HG02981 (cell line): ENCODE data around the gene KCNMA1.

Experiments
- ATAC-seq: cut with Tn5 transposase; IDR thresholded peaks from one replicate; pipeline ENCODE4 v1.9.1; 2021; ENCODE audit warnings: mild to moderate bottlenecking, moderate library complexity; ENCODE audit not compliant: unreplicated experiment

KCNMA1 gene

DNA sequence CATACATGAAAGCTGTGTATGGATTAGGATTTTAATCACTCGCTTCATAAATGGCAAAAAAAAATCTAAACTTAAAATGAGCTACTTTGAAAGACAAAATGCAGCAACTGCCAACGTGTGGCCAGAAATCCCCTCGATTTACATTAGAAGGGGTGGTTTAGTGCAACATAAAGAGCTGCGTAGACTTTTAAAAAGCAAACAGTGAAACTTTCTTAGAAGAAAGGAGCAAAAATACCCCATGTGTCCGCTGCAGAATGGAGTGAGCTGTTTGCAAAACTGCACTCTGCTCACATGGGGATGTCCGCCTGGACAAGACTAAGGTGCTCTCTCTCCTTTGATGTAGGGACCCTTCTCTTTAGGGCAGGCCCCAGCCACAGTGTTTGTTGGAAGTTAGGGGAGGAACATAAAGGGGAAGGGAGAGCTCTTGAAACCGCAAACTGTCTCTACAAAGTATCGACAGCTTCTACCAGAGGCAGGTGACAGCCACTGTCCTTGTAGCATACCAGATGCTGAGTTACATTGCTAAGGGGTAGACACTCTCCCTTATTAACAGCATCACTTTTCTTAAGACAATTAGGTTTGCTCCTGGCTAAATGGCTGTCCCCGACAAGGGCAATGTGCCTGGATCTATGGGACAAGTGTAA lies 528.1 kb downstream of the KCNMA1 start:
- no peak for ATAC-seq

DNA sequence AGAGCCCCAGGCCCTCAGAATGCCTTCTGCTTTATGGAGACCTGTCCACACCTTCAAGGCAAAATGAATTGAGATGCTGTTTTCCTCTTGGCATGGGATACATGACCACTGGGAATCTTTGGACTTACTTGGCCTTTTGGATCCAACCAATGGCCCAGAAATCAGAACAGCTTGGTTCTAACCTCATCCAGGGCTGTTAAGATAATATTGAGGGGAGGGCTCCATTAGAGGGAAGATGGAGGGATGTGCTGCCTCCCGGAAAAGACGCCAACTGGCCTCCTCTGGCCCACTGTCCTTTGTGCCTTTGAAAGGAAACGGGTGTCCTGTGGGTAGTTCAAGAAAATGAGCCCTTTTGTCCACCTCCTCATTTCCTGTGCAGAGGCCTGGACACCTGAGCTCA lies 530.9 kb downstream of the KCNMA1 start:
- no peak for ATAC-seq

DNA sequence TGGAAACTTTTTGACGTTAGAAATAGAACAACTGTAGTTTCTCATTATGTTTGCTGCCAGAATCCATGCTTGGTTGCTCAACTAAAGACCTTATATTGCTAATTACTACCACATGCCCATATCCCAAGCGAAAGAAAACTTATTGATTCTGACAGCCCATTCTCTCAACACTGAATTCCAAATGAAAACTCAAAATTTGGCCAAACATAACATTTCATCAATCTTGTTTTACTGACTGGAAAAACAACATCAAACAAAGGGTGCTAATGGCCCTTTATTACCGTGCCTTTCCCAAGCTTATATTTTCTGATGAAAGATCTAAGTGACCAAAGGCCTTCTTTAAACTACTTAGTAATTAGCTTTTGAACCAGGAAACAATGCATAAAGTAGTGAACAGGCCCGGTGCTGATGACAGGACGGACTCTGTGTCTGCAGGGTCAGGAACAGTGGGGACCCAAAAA lies 531.8 kb downstream of the KCNMA1 start:
- no peak for ATAC-seq

DNA sequence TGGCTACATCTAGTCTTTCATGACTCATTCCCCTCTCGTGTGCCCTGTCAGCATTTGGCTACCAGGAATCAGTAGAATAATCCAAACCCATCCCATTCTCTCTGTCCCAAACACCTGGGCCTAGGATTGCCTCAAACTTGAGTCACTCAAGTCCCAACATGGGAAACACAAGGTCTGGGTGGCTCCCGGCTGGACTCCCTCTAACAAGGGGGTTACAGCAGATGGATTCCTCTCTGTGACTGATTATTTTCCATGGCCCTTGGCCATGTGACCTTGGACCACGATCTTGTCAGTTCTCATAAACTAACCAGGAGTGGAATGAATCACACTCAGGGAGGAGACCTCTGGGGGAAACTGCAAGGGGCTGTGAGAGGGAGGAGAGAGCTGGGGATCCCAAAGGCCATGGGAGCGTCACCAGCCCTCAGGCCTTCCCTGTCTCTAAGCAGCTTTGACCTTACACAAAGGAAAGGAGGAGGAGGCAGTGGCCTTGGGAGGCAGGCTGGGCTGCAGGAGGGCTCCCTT lies 533.1 kb downstream of the KCNMA1 start:
- ATAC-seq = no peak

DNA sequence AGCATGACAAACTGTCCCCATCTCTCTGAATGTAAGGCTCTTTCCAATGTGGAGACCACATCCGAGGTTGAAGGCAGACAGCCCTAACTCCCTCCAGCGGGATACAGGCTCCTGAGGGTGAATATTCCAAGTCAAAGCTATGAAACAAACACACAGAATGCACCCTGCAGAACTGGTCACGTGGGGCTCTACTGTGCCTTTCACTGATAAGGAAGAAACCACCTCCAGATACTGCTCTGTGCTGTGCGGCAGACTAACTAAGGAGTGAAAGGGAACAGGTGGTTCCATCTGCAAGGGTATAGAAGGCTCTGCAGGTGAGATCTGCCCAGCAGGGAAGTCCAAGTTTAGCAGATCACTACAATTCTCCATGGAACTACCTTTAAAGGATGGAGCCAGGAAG lies 534.4 kb downstream of the KCNMA1 start:
- no peak for ATAC-seq

DNA sequence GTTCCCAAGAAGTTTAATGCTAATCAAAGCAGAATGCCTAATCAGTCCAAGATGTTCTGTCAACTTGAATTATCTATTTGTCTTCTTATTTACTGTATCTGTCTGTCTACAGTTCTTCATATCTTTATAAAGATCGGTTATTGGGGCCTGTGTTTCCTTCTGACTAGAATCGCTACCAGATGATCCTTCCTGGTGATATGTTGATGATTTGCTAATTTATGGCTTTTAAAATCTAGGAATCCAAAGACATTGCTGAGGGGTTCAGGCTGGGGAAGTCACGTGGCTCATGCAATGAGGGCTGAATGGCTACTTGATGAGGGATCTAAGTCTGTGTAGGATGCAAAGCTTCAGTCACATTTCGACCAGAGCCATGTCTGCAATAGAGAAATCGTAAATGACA lies 536.3 kb downstream of the KCNMA1 start:
- no peak for ATAC-seq

DNA sequence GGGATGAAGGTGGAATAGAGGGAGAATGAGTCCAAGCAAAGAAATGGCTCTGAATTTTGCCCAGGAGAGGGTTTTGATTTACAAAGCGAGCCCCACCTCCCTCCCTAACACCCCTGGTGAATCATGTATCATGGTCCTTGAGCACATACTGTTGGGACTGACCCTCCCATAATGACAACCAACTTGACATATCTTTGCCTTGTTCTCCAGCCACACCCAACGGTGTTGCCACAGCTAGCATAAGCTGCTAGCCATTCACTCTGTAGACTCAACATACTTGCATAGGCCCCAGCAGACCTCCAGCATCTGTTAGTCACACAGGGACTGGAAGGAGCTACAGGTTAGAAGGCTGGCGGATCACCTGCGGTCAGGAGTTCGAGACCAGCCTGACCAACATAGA lies 538.5 kb downstream of the KCNMA1 start:
- no peak for ATAC-seq

DNA sequence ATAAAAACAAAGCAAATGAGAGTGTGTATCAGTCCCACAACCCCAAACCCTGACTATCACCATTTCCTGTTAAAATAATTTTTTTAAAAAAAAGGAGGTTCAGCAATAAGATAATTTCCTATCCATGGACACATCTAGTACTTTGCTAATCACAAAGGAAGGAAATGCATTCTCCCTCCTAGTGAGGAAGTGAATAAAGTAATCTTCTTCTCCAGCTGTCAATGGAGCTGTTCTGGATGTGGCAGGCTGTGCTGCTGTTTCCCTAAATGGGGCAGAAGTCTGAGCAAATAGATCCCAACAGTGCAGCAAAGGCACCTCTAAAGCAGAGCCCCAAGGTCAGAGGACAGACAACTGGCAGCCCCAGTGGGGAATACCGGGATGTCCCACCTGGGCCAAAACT lies 540.0 kb downstream of the KCNMA1 start:
- ATAC-seq = no peak

DNA sequence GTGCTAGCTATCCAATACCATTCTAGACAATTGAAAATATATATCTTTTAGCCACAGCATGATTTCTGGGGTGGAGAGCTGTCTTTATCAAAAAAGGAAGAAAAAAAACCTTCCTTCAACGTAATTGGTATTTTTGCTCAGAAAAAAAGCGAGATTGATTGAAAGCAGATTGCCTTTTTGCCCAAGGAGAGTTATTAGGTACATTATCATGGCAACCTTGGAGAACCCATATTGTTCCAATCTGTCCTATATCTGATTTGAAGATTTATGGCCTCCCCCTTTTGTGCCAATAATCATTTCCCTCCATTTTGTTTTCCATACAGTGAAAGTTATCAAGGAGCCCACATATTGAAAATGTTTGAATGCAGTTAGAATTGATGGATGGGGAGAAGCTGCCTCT lies 544.5 kb downstream of the KCNMA1 start:
- no peak for ATAC-seq

DNA sequence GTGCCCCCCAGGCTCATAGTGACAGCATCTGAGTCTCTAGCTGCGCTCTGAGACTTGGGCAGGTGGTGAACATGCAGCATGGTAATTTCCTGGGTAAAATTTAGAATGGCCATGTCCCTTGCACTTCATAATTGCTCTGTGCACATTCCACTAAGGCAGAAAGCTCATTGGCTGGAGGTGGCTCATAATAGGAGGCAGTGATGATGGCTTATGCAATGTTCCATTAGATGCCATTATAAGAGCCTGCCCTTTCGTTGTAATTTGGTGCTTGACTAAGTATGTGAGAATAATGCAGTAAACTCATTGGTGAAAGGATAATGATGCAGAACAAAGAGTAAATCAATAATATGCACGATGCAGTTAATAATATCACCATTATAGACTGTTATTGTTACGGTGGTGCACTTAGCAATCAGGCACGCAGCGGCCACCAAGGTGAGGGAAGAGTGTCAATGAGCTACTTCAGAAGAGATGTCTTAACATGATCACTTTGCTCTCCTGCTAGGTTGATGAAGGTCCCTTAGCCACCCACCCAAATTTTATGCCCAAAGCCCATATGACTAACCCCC lies 545.9 kb downstream of the KCNMA1 start:
- no peak for ATAC-seq

DNA sequence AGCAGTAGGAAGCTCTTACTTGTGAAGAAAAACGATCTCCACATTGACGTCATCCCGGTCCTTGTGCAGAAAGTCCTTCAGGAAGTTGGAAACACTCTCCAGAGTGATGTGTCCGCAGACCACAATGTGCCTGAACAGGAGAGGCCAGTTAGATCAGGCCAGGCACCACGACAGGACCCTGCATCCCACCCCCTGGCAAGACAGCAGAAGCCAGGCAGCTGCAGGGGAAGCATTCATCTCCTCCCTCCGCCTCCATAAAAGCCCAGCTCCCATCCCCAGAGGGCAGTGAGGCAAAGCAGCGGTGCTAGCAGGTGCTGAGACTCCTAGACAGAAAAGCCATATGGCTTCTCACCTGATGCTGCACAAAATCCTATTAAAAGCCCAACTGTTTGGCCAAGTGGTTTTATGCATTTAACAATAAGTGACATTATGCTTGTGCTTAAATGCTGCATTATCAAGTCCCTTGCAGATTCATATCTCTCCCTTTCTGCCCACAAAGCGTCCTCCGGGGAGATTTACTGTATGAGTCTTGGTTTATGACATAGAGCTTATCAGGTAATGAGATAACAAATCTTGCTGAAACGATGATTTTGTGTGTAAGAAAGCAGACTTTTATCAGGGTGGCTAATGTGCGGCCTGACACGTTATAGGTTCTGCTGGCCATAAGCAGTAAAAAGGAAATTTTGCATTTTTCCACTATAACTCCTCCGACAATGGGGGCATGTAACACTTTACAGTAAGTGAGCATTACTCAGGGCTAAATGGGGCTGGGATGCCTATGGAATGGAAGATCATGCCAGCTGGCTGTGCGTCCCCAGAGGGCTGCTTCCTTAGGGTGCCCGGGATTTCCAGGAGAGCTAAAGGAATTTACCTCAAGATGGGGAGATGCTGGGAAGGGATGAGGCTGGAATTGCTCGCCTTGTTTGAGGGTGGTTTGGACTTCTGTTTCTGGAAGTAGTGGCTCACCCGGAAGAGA lies 546.9 kb downstream of the KCNMA1 start:
- no peak for ATAC-seq

DNA sequence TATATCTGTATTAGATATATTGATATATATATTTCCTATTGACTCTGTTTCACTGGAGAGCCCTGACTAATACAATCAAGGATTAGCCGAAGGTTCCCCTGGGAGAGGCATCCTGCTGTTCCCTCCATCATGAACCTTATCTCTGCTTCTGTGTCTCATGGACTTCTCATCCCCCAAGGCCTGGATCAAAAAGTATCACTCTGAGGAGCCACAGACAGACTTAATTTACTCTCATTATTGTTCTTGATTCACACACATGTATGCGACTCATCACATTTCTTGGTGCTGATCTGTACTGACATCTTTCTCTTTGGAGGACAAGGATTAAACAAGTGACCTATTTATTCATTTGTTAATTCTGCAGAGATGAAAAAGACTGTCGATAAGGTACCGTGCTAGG lies 550.2 kb downstream of the KCNMA1 start:
- ATAC-seq = no peak

DNA sequence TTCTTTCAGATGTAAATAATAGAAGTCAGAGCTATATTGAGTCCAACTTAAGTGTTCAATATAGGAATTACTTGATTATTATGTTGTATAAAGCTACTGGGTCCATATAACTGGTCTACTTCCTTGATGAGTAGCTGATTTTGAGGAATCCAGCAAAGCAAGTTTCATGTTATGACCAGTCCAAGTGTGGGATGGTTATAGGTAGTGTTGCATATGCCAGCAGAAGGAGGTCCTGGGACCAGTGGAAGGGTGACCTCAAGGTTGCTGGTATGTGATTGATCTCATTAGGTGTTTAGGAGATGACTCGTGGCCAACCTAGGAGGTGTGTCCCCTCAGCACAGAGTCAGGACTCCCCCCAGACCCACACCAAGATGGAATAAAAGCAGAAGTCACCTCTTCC lies 551.5 kb downstream of the KCNMA1 start:
- ATAC-seq = no peak

DNA sequence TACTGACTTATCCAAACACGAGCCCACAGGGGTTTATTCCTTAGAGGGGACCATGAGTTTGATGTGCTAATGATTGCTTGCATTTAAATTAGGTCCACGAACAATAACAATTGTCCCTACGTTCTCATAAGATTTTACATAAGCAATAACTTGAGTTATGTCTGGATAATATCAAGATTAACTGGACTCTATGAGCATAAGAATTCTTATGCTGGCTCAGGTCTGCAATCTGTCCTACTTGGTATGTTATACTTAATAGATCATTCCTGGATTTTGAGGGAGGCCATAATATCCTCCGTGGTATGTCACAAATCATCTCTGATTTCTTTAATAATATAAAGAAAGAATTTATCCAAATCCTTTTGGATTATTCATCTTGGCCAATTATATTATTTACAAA lies 552.3 kb downstream of the KCNMA1 start:
- no peak for ATAC-seq

DNA sequence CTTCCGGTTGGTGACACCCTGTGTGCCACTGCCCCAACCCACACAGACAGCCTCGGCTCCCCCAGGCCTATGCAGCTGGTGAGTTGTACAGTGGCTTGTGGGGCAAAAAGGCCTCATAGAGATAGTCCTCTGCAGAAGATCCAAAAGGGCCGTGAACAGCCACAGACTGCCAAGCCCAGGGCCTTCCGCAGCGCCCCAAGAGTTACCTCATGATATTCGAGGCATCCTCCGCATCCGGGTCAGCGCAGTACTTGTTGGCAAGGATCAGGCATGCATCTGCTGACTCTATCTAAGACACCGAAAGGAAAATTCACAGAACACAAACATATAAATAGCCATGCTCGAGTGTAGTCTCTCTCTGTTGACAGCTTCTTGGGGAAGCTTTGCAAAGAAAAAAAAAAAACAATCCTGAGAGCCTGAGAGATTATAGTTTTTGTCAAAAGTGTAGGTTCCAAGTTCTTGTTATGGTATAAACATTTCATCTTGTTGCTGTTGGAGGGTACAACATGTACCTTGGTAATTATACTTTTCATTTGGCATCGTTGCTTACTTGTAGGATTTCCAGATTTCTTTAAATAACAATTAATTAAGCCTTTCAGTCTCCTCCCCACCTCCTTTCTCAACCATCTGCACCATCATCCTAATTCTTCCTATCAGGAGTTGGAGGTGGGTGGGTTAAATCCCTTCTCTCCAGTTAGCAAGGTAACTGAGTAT lies 553.0 kb downstream of the KCNMA1 start:
- ATAC-seq = no peak

DNA sequence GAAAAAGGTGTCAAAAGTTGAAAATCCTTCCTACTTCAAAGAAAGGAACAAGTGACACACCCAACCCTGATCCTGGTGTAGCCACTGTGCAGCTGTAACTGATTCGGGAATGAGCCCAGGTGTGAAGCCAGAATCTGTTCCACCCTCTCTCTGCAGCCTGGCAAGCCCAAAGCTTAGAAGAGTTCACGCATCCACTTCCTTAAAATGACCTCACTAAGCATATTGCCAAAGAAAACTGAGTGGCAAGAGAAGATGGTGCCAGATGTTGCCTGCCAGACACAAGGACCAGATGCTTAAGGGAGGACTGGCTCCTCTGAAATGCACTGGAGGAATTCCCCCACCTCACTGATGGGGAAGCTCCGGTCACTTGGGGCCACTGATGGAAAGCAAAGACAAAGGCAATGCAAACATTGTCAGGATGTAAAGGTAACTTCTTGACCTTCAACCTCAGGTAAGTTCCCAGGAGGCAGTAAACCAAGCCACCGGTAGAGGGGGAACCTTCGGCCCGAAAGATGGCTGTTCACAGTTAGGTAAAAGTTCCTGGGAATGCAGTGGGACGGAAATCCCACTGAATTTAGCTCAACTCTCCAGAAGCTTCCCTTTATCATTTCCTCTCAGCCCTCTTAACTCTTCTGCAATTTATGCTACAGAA lies 554.9 kb downstream of the KCNMA1 start:
- no peak for ATAC-seq

DNA sequence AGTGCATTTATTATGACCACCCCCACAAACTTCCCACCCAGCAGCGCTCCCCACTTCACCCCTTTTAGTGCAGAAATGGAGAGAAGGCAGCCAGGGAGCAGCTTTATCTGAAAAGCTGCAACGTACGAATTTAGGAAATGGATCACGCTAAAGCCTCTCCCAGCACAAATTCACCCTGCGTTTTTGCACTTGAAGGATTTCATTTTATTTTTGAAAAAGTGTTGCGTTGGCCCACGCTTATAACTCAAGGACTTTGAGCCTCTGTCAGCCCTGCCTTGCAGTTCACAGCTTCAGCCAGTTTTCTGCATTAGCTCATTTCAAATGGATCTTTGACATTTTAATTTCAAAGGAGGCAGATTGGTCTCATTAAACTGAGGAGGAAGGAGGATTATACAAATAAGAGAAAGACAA lies 556.1 kb downstream of the KCNMA1 start:
- ATAC-seq = no peak

DNA sequence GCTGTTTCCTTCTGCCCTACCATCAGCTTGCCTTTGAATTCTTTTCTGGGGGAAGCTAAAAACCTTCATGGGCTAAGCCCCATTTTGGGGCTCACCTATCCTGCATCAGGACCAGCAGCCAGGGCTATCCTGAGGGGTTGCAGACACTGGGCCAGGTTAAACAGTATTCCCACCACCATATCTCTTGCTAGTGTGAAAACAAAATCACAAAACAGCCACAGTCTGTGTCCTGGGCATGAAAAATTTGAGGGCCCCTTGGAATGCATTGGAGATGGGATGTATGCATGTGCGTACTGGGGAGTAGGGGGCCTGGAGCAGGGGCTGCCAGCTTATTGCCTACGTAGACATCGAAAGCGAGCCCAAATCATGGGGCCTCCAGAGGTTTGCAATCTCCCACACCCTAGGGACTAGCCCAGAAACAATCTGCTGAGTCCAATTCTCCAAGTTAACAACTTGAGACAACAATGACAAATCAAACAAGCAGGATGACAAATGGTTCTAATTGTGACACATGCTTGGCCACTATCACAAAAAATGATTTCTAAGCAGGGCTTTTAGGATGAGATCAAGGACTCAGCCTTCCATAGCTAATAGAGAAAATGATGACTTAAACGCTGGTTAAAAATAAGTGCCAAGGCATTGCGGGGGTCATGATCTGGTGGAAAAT lies 557.1 kb downstream of the KCNMA1 start:
- ATAC-seq = no peak

DNA sequence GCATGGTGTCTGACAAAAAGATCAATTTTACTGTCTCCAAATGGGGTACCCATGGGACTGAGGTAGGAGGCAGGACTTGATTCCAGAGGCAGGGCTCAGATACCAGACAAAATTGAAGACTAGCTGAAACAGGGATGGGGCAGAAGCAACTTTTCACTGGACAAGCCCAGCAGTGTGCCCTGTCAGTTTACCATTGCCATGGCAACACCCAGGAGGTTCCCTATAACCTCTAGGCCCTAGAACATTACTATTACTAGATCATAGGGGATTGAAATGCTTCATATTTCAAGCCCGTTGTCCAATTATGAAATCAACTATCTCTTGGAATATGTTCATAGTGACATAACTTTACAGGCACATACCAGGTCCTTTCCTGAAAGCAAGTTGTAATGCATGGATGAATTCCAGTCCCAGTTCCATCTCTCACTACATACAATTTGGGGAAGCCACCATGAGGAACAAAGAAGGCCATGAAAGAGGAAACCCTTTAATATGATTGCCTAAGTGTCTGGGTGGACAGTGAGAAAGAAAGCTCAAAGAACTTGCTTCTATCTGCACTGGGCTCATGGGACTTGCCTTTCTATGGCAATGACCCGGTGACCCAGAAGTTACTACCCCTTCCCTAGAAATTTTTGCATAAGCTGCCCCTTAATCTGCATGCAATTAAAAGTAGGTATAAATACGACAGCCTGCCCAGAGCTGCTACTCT lies 557.9 kb downstream of the KCNMA1 start:
- ATAC-seq = no peak
